NCI-H1436 treated with DMSO at 0.1 percent for 48 hours (cell line): Measurements from ENCODE around the gene FOXJ1.
A peak's percentile ranks its signal among the peaks of the same experiment; 100 is the strongest.
"Not testable (repeated sequence)": the region's sequence is repeated elsewhere in the genome, so short reads cannot be mapped to it uniquely, and the experiment has no call there.

Experiments
- DNase-seq: peaks from one replicate; lab custom pipeline; 2025; lab: John Stamatoyannopoulos, UW

Gene FOXJ1, protein sequence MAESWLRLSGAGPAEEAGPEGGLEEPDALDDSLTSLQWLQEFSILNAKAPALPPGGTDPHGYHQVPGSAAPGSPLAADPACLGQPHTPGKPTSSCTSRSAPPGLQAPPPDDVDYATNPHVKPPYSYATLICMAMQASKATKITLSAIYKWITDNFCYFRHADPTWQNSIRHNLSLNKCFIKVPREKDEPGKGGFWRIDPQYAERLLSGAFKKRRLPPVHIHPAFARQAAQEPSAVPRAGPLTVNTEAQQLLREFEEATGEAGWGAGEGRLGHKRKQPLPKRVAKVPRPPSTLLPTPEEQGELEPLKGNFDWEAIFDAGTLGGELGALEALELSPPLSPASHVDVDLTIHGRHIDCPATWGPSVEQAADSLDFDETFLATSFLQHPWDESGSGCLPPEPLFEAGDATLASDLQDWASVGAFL

DNA sequence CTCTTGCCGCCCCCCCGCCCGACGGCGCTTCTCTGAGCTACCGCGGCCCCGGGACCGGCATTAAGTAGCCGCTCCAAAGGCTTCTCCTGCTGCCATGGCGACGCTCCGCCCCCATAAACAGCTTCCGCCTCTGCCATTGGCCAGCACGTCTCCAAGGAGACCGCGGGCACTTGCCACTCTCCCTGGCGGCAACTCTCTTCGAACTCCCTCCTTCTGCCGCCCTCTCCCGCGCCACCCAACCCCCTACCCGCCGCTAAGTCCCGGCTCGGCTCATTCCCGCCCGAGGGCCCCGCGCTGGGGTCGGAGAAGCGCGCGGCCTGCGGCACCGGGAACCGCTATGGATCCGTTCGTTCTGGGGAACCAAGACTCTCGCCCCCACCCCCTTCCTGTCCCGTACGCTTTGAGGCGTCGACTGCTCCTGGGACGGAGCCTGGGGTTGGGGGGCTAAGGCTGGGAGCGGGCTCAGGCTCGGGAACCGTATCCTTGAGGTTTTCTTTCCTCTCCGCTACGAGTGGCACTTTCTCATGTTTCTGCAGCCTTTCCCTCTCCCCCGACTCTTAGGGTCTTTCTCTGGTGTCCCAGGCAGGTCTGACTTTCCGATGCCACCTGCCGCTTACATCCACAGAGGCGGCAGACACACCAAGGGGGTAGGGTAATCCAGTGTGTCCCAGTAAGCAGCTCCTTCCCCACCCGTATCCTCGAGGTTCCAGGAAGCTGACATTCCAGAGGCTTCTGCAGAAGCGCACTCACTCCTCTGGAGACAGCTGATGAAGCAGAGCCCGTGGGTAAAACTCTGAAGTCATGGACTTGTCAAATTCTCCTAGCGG lies at the start of gene FOXJ1:
Gene FOXJ1, minus strand, starts transcription at position 34 of the 827 bp plus-strand sequence. CDS start 850 bp downstream, outside the sequence.
- DNase-seq = peak; percentile 93

DNA sequence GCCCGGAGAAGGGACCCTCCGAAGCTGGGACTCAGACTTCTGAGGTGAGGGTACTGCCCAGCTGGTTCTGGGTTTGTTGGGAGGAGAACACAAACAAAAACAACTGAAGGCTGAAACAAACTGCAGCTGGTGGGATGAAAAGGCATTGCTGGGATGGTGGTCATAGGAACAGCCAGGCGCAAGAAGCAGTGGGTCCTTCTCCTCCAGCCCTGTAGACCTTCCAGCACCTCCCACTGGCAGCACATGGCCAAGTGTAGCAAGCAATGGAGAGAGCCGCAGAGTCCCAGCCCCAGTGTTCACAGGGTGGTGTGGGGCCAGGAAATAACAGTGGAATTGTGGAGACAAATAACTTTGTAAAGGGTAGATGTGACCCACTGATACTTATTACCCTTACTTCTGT lies 48.7 kb upstream of the FOXJ1 start:
- DNase-seq = no peak

DNA sequence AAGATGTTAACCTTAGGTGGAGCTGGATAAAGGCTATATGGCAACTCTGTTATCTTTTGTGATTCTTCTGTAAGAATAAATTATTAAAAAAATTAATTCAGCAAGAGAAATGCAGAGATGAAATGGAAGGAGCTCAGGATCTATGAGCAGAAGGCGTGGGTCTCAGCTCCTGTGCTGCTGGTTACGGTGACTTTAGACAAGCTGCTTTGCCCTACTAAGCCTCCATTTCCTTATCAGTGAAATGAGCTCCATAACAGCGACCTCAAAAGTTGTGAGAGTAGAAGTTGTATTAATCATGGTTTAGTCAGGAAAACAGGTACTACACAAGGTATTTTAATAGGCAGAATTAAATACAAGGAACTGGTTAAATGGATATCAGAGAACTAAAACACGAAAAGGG lies 48.2 kb upstream of the FOXJ1 start:
- no peak for DNase-seq

DNA sequence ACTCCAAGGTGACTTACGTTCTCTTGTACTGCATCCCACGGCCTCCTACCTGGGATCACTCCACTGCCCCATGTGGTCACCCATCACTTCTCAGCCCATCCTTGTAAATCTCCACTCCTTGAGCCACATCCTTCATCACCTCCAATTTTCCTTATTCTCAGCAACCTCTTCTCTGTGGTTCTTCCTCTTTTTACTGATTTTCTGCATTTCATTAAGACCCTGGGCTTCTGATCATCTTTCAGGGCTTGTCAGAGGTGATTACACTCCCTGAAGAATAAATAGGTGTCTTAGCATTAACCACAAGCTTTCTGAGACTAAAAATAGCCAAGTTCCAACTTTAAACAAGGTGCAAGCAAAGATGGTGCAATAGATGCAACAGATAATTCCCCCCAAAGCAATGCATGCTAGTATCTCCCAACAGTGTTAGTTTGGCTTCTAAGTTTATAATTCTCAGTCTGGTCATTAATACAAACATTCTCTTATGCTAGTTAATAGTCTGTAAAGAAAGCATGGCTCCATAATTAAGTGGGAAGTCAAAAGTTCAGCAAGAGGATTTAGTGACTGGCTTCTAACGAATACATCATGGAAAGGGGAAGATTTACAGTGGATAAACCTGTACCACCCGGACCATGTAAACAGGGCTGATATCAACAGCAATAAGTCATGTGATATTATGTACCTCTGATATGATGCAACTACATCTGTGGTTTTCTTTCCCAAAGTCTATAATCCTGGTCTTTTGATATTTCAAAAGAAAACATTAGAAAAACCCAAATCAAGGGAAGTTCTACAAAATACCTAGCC lies 47.4 kb upstream of the FOXJ1 start:
- DNase-seq = no peak

DNA sequence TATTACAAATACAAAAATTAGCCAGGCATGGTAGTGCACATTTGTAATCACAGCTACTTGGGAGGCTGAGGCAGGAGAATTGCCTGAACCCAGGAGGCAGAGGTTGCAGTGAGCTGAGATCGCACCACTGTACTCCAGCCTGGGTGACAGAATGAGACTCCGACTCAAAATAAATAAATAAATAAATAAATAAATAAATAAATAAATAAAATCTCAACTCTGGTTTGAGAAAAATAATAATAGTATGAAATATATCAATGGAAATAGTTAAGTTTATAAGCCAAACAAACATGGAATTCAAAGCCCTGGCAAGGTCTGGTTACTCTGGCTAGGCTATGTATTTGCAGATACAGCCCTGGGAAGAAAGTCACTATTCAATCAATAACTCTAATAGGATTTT lies 45.7 kb upstream of the FOXJ1 start:
- not testable (repeated sequence) for DNase-seq

DNA sequence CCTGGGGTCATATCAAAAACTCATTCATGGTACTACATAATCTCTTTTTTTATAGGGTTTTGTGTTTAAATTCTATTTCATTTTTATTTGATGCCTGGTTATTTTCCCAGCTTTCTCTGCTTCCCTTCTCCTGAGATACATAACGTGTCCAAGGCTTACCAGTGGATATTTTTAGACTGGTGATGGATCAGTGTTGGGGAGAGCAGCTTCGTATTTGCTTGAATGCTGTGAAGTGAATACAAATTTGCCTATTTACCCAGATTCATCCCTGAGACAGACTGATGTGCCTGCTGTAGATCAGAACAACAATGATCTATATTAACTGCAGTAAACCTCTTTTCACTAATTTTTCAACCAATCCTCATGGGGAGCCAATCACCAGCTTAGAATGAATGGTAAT lies 43.2 kb upstream of the FOXJ1 start:
- DNase-seq = no peak

DNA sequence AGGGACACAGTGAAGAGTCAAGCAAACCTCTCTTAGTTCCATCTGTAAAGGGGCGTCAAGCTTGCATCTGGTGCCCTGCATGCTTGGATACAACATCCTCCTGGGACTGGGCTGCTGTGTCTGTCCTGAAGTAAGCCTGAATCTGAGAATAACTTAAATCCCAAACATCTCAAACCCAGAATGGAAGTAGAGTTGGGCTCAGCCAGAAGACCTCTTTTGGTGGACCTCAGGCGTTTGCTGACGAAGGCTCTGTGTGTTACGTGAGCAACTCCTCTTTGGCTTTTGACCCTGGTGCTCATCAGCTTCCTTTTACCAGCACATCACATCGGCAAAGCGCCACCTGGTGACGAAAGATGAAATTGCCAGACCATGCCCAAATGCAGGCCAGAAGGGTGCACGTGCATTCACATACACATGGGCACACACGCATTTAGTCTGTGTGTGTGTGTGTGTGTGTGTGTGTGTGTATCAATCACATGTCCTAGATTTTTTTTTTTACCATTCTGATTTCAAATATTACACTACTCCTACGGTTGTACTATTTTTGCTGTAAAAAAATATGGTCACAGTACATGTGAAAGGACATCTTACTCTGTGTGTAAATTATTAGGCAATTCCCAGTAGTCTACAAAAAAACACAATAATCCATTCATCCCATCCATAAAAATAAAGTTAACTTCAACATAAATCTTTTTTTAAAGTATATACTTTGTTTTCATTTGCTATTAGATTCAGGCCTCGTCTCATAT lies 41.1 kb upstream of the FOXJ1 start:
- DNase-seq = peak; percentile 59

DNA sequence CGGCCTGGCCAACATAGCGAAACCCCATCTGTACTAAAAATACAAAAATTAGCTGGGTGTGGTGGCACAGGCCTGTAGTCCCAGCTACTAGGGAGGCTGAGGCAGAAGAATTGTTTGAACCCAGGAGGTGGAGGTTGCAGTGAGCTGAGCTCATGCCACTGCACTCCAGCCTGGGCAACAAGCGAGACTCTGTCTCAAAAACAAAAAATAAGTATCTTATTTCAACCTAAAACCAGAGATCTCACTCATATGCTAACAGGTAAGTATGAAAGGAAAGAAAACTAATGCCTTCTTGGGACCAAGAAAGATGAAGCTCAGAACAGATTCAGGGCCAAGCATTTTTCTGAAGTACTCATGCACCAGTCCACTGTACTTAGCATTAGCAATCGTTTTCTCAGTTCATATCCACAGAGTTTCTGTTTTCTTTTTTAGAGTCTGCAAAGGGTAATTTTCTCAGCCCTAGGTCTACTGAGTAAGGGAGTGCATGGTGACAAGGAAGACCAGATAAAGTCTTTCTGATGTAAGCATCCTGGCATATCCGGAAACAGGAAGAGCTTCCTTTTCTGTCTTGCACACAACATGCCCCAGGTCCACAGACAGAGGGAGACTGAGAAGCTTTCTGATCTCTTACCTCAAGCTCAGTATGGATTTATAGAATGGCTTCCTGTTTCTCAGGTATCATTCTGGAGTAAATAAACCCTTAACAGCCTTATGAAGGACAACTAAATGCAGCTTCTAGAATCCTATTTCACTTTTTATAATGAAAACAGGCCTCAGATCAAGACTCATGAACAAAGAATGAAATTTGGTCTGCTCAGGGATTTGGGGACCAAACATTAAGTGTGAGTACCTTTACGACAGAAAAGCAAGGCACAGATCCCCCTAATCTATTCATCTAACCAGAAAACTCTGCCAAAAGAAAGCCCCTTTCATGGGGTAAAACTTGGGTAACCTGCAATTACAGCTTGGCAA lies 38.7 kb upstream of the FOXJ1 start:
- DNase-seq = no peak

DNA sequence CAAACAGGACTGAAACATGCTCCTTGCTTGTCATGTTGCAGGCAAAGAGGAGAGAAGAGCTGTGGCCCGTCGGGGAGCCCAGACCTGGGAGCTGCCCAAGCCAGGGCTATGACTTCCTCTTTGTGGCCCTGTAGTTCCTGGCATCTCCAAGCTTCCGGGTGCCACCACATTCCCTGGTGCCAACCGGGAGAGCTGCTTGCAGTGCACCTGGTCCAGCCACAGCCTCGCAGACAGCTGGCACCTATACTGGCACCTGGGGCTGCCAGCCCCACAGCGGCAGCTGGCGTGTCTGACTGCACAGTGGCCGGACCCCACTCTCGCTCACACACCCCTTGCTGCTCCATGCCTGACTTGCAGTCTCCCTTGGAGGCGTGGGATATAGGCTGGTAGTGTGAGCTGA lies 37.1 kb upstream of the FOXJ1 start:
- DNase-seq = no peak

DNA sequence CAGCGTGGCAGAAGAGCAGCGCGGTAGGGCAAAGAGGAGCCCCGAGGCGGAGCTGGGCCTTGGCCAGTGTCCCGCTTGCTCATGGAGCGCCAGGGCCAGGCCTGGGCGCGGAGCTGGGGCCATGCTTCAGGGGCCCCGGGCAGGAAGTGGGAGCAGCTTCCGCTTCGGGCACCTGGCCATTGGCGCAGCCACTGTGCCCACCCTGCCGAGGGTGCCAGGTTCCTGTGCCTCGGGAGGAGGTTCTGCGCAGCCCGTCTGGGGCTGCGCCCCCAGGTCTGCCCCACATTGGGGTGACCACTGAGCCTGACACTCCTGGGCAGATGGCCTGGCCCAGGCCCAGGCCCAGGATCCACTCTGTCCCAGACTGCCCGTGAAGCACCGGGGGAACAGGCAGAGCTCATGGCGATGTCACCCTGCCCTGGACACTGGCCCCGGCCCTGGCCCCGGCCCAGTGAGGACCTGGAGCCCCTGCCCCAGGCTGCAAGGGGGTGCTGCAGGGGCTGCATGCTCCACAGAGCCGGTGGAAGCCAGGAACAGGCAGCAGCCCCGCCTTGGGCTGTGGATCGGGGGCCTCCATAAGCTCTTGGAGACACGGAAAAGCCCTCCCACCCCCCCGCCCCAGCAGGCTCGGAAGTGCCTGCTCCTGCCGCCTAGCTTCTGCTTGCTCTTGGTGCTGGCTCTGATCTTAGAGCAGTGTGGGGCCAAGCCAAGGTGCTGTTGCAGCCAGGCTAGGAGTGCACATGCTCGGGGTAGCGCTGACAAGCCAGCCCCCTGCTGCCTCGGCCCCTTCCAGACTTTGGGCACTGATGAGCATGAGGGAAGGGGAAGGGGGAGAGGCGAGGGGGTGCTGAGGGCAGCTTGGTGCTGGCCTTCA lies 35.9 kb upstream of the FOXJ1 start:
- DNase-seq = no peak

DNA sequence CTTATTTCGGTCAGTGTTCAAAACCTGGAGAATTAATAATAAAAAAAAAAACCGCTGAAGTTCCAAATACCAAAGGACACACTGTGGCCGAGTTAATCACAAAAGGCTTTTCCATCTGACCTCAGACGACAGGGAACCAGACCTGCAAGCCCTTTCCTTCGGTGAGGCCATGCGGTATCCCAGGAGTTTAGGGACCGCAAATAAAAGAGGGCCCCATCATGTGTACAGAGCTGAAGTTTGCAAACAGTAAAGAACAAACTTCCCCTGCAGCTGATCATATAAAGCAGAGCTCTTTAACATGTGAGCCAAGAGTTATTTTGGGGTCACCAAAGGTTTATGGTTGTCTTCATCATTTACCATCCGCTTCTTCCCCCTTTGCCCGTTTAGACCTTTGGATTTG lies 33.0 kb upstream of the FOXJ1 start:
- no peak for DNase-seq

DNA sequence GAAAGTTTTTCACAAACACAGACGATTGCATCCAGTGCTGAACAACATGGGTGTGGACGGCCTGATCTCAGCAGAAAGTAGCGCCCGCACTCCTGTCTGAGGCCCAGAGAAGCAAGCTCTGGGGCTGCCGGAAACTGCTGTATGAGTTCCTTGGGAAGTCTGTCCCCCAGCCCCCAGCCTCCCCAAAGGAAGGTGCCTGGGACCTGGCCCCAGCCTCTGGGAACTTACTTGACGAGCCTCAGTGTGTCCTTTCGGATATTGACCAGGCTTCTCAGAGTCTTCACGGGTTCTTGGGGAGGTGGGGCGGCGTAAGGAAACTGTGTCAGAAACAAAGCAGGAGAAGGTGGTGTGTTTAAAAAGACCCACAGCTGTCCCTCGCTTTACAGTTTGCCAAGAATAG lies 32.4 kb upstream of the FOXJ1 start:
- no peak for DNase-seq

DNA sequence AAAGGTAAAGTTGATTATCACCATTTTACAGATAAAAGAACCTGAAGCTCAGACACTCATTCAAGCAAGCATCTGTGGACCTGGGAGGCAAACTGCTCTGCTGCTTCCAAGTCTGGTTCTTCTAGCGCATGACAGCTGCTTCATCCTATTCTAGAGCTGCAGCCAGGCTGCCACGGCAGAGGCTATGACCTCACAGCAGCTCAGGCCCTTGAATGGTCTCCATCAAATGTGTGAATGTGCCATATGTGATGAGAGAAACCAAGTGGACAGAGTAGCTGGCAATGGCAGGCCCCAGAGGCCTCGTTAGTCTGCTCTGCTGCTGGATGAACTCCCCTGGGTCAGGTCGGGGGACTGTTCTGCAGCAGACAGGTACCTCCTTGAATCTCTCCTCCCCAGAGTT lies 30.7 kb upstream of the FOXJ1 start:
- no peak for DNase-seq

DNA sequence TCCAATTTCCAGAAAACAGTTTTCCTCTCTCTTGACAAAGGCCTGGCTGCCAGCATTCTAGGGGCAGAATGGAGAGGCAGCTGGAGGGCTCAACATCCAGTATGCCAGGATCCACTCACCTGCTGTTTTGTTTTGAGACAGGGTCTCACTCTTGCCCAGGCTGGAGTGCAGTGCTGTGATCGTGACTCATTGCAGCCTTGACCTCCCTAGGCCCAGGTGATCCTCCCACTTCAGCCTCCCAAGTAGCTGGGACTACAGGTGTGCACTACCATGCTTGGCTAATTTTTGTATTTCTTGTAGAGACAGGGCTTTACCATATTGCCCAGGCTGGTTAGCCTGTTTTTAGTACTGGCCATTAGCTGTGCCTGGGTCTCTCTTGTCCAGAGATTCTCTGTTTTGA lies 29.1 kb upstream of the FOXJ1 start:
- no peak for DNase-seq

DNA sequence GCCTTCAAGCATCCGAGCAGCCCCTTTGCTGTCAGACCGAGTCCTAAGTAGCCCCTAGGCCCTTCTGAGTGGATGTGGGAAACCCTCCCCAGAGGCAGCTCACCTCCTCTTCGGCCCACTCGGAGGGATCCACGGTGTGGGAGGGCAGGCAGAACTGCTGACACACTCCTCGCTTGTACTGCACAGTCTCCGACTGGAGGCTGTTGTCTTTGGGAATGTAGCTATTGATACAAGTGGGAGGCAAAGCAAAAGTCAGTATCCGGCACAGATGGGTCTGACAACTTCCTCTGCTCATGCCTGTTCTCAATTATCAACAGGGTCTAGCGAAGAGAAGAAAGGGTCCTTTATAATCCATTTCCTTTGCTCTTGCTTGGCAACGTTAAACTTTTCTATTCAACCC lies 25.9 kb upstream of the FOXJ1 start:
- DNase-seq = no peak

DNA sequence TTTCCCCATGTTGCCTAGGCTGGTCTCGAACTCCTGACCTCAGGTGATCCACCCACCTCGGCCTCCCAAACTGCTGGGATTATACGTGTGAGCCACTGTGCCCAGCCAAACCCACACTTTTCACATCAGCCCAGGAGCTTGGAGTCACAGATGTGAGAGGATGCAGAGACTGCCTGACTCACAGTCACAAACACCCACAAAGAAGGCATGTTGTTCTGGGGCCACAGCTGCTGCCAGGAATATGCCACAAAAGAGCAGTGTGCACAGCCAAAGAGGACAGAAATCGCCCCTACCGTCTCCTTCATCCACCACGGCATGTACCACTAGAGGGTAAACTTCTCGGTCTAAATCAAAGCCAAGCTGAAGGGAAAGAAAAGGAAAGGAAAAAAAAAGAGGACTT lies 25.1 kb upstream of the FOXJ1 start:
- DNase-seq = no peak

DNA sequence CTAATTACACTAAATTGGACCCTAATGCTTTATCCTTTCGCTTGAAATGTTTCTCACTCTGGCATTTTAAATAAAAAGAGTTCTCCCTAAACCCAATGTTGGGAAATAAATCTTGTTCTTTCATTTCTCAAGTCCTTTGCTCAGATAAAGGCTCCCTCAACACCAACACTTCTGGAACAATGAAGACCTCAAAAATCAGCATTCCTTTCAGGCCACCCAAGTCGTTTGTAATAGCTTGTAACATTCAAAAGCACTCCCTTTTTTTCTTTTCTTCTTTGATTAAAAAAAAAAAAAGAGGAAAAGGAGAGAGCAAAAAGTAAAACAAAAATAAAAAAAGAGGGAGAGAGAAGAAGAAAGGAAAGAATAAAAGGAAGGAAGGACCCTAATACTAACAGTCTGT lies 23.3 kb upstream of the FOXJ1 start:
- no peak for DNase-seq

DNA sequence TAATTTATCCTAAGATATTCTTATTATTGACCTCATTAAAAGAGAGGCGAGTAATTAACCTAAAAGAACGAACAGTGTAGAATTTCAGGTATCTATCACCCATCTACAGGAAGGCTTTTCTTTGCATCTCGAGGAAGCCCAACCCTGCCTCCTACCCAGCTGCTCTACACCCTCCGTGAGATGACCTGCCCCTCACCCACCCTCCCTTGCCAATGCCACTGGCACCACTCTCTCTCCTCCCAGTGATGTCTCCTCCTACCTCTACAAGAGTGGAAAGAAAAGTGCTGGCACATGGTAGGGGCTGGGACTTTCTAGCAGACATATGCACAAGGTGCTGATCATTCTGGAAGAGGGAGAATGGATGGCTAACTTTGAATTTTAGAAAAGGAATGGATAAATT lies 22.9 kb upstream of the FOXJ1 start:
- DNase-seq = no peak

DNA sequence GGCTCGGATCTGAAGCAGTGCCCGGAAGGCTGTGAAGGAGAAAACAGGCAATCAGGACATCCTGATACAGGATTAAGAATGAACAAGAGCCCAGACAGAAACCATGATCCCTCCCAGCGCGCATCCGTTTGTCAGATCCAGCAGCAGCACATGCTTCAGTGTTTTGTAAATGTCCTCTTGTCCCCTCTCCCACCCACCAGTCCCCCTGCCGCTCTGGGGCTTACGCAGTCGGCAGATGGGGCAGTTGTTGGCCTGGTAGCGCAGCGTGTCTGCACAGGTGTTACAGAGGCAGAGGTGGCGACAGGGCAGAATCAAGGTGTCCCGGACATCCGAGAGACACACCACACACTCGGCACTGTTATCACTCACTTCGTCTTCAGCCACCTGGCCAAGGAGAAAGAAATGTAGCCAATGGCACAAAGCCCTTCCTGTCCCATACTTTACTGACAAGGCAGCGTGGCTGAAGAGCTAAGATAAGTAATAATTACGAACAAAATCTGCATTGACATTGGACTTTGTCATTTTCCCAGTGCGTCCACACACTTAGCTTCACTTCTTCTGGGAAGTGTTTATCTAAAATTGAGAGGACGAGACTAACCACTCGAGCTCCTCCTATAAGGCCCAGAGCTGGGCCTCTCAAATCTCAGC lies 20.7 kb upstream of the FOXJ1 start:
- no peak for DNase-seq
